Breast epithelium (tissue), 3 donors: ENCODE results near the gene EIPR1.

ENCODE experiments used
- CTCF ChIP-seq, 3 donors: fragments of 450-650 bp; IDR thresholded peaks; one replicate each; pipeline ENCODE4 v1.5.1; 2016 to 2017; ENCODE audit warnings: antibody characterized with exemption in 3 of 3, mild to moderate bottlenecking in 3 of 3, moderate library complexity in 3 of 3
- POLR2A ChIP-seq: fragments of 450-650 bp; IDR thresholded peaks from one replicate; pipeline ENCODE4 v1.6.1; 2016; ENCODE audit warnings: antibody characterized with exemption, mild to moderate bottlenecking, moderate library complexity

- TF ChIP-seq CTCF (IDR thresholded peaks at IDR 0.05) (no peak), POLR2A (no peak)
These were observed 109.0 kb downstream of the EIPR1 start for GRCh38 chr2:3268705-3269029.
